Mesenchymal stem cell (in vitro differentiated cells and primary cell): ENCODE data around the gene TENM4.
A peak's percentile ranks its signal among the peaks of the same experiment; 100 is the strongest.

Source experiments
- DNase-seq: peaks from one replicate; pipeline ENCODE4 v3.0.0-alpha.2; 2013
- H2AFZ ChIP-seq: one replicate; pipeline ENCODE4 v1.6.1; 2013; ENCODE audit warnings: low read depth, mild to moderate bottlenecking, control low read depth, inconsistent platforms, low read length, moderate library complexity
- H2AK5ac ChIP-seq: 2 replicates; pipeline ENCODE4 v1.6.1; 2013; ENCODE audit warnings: low read length, moderate library complexity, mild to moderate bottlenecking, inconsistent platforms; ENCODE audit not compliant: severe bottlenecking
- H2BK120ac ChIP-seq: one replicate; pipeline ENCODE4 v1.6.1; 2013; ENCODE audit warnings: low read depth, mild to moderate bottlenecking, inconsistent platforms, low read length, moderate library complexity
- H2BK12ac ChIP-seq, 2 experiments: one replicate each; pipeline ENCODE4 v1.6.1; 2013; ENCODE audit warnings: inconsistent platforms in 2 of 2, low read length in 2 of 2, mild to moderate bottlenecking in 2 of 2, moderate library complexity in 2 of 2, control low read depth in 1 of 2
- H2BK15ac ChIP-seq: one replicate; pipeline ENCODE4 v1.6.1; 2013; ENCODE audit warnings: mild to moderate bottlenecking, low read depth, inconsistent platforms; ENCODE audit not compliant: poor library complexity, severe bottlenecking
- H2BK5ac ChIP-seq: 2 replicates; pipeline ENCODE4 v1.6.1; 2013; ENCODE audit warnings: low read depth, mild to moderate bottlenecking, low read length, control low read depth, inconsistent platforms; ENCODE audit not compliant: poor library complexity, severe bottlenecking
- H3K14ac ChIP-seq, 2 experiments: one replicate each; pipeline ENCODE4 v1.6.1; 2013; ENCODE audit warnings: inconsistent platforms in 2 of 2, low read length in 2 of 2, control low read depth in 1 of 2, mild to moderate bottlenecking in 1 of 2, moderate library complexity in 1 of 2
- H3K18ac ChIP-seq, 2 experiments: one replicate each; pipeline ENCODE4 v1.6.1; 2013; ENCODE audit warnings: inconsistent platforms in 2 of 2, low read length in 2 of 2, control low read depth in 1 of 2, low read depth in 1 of 2, mild to moderate bottlenecking in 1 of 2
- H3K23ac ChIP-seq, 2 experiments: one replicate each; pipeline ENCODE4 v1.6.1; 2013; ENCODE audit warnings: inconsistent platforms in 2 of 2, low read length in 2 of 2, mild to moderate bottlenecking in 2 of 2, moderate library complexity in 2 of 2, control low read depth in 1 of 2
- H3K27ac ChIP-seq: 2 replicates; pipeline ENCODE4 v1.5.1; 2013; ENCODE audit warnings: mild to moderate bottlenecking, moderate library complexity, low read length, control low read depth, inconsistent platforms; ENCODE audit not compliant: poor library complexity, severe bottlenecking
- H3K27me3 ChIP-seq, 2 experiments: 2 replicates each; pipeline versions ENCODE4 v1.6.1 to v1.7.0; 2013; ENCODE audit warnings: low read length in 2 of 2, mild to moderate bottlenecking in 2 of 2, moderate library complexity in 2 of 2, control low read depth in 1 of 2, inconsistent platforms in 1 of 2; ENCODE audit not compliant: control insufficient read depth in 1 of 2, insufficient read depth in 1 of 2
- H3K36me3 ChIP-seq, 2 experiments: 2 replicates each; pipeline versions ENCODE4 v1.6.1 to v1.7.0; 2013; ENCODE audit warnings: low read length in 2 of 2, control low read depth in 1 of 2, inconsistent platforms in 1 of 2, low read depth in 1 of 2, mild to moderate bottlenecking in 1 of 2; ENCODE audit not compliant: insufficient read depth in 2 of 2, control insufficient read depth in 1 of 2
- H3K4ac ChIP-seq, 2 experiments: one replicate each; pipeline ENCODE4 v1.6.1; 2013; ENCODE audit warnings: inconsistent platforms in 2 of 2, low read length in 2 of 2, mild to moderate bottlenecking in 2 of 2, moderate library complexity in 2 of 2, control low read depth in 1 of 2, low read depth in 1 of 2
- H3K4me1 ChIP-seq: 2 replicates; pipeline ENCODE4 v1.6.1; 2013; ENCODE audit warnings: low read depth, low read length, control low read depth; ENCODE audit not compliant: control insufficient read depth, insufficient read depth
- H3K4me2 ChIP-seq: 2 replicates; pipeline ENCODE4 v1.6.1; 2013; ENCODE audit warnings: low read length, mild to moderate bottlenecking, inconsistent platforms; ENCODE audit not compliant: poor library complexity, severe bottlenecking
- H3K4me3 ChIP-seq, 2 experiments: 2 replicates each; pipeline versions ENCODE4 v1.5.1 to v1.7.0; 2013; ENCODE audit warnings: low read length in 2 of 2, mild to moderate bottlenecking in 2 of 2, control low read depth in 1 of 2, low read depth in 1 of 2; ENCODE audit not compliant: insufficient read depth in 1 of 2
- H3K79me1 ChIP-seq: replicated peaks from 2 replicates; pipeline ENCODE4 v1.6.1; 2013; ENCODE audit warnings: mild to moderate bottlenecking, control low read depth, low read length, inconsistent platforms; ENCODE audit not compliant: poor library complexity, severe bottlenecking
- H3K9ac ChIP-seq: 2 replicates; pipeline ENCODE4 v1.7.0; 2013; ENCODE audit warnings: mild to moderate bottlenecking, low read length, moderate library complexity
- H3K9me3 ChIP-seq: 2 replicates; pipeline ENCODE4 v1.7.0; 2013; ENCODE audit warnings: mild to moderate bottlenecking, low read length; ENCODE audit not compliant: control insufficient read depth
- H4K8ac ChIP-seq: one replicate; pipeline ENCODE4 v1.6.1; 2013; ENCODE audit warnings: inconsistent platforms, mild to moderate bottlenecking, low read length, moderate library complexity
- H4K91ac ChIP-seq: one replicate; pipeline ENCODE4 v1.6.1; 2013; ENCODE audit warnings: mild to moderate bottlenecking, low read length, inconsistent platforms
- WGBS: methylation state at CpG from one replicate; pipeline ENCODE4 v1.1.7; 2013; ENCODE audit warnings: mixed read lengths; 5-methylcytosine and 5-hydroxymethylcytosine counted together

The TENM4 gene

GRCh38 chr11:79060081-79060953 lies 380.5 kb downstream of the TENM4 start:
- no peak overlapping the region for H4K91ac ChIP-seq

GRCh38 chr11:79059141-79059540 lies 381.7 kb downstream of the TENM4 start:
- no peak overlapping the region for H3K4me2 ChIP-seq
- no peak overlapping the region for H4K8ac ChIP-seq
- DNase-seq, result no peak
- H3K9ac ChIP-seq, result no peak overlapping the region
- H3K4me1 ChIP-seq, result peaks cover 18% of the 10 kb centered on the region
- H3K79me1 ChIP-seq, result no peaks in the 10 kb centered on the region
- H3K27me3 ChIP-seq, result no peaks in the 10 kb centered on the region
- 98% methylated on average over 2 of the region's 4 CpGs for WGBS
- no peak overlapping the region for H3K4me3 ChIP-seq
- no peak overlapping the region for H2BK15ac ChIP-seq
- H2BK5ac ChIP-seq, result no peak overlapping the region
- H2AK5ac ChIP-seq, result no peak overlapping the region
- no peak overlapping the region for H3K23ac ChIP-seq
- H3K18ac ChIP-seq, result no peak overlapping the region
- H3K9me3 ChIP-seq, result no peaks in the 10 kb centered on the region
- H4K91ac ChIP-seq, result no peak overlapping the region
- H2BK12ac ChIP-seq, result no peak overlapping the region
- H3K14ac ChIP-seq, result no peak overlapping the region
- no peaks in the 10 kb centered on the region for H3K36me3 ChIP-seq
- no peak overlapping the region for H3K27ac ChIP-seq
- no peak overlapping the region for H2BK120ac ChIP-seq
- no peak overlapping the region for H3K4ac ChIP-seq
- H2AFZ ChIP-seq, result no peak overlapping the region

More at GRCh38 chr11:79060081-79060953, 380.5 kb downstream of the TENM4 start:
- no peak overlapping the region for H2BK120ac ChIP-seq
- no peak overlapping the region for H3K23ac ChIP-seq
- no peak overlapping the region for H2BK12ac ChIP-seq
- WGBS, result 63% methylated on average over 6 of the region's 9 CpGs
- H3K4me2 ChIP-seq, result no peak overlapping the region
- H3K4me1 ChIP-seq, result peaks cover 24% of the 10 kb centered on the region
- DNase-seq, result no peak
- H3K27ac ChIP-seq, result no peak overlapping the region
- no peaks in the 10 kb centered on the region for H3K27me3 ChIP-seq
- H3K9me3 ChIP-seq, result no peaks in the 10 kb centered on the region
- no peak overlapping the region for H3K18ac ChIP-seq
- no peak overlapping the region for H3K9ac ChIP-seq
- H3K79me1 ChIP-seq, result no peaks in the 10 kb centered on the region
- H3K14ac ChIP-seq, result no peak overlapping the region
- H3K4me3 ChIP-seq, result no peak overlapping the region
- H2AK5ac ChIP-seq, result no peak overlapping the region
- H2BK15ac ChIP-seq, result no peak overlapping the region
- H3K36me3 ChIP-seq, result no peaks in the 10 kb centered on the region
- H2AFZ ChIP-seq, result no peak overlapping the region
- H3K4ac ChIP-seq, result no peak overlapping the region
- H4K8ac ChIP-seq, result no peak overlapping the region
- H2BK5ac ChIP-seq, result no peak overlapping the region

GRCh38 chr11:79055856-79056631 lies 384.8 kb downstream of the TENM4 start:
- WGBS, result 88% methylated on average over 8 of the region's 8 CpGs
- Histone ChIP-seq H4K8ac (no peak overlapping the region), H3K9ac (peak overlapping the region; percentile 34)

GRCh38 chr11:79054636-79055035 lies 386.2 kb downstream of the TENM4 start:
- Histone ChIP-seq H4K8ac (no peak overlapping the region), H2BK5ac (no peak overlapping the region)

More at GRCh38 chr11:79055856-79056631, 384.8 kb downstream of the TENM4 start:
- H2BK15ac ChIP-seq, result no peak overlapping the region
- no peak overlapping the region for H3K27ac ChIP-seq
- no peak overlapping the region for H4K91ac ChIP-seq
- no peaks in the 10 kb centered on the region for H3K79me1 ChIP-seq
- H3K4me3 ChIP-seq, result peak overlapping the region in 1 of 2 experiments; percentile 39
- no peak overlapping the region for H2BK12ac ChIP-seq
- no peak overlapping the region for H3K14ac ChIP-seq
- H3K36me3 ChIP-seq, result no peaks in the 10 kb centered on the region
- peaks cover 7% of the 10 kb centered on the region for H3K4me1 ChIP-seq
- no peak overlapping the region for H3K4me2 ChIP-seq
- no peaks in the 10 kb centered on the region for H3K9me3 ChIP-seq
- no peak overlapping the region for H3K23ac ChIP-seq
- no peak overlapping the region for H2BK5ac ChIP-seq
- H3K4ac ChIP-seq, result no peak overlapping the region
- H3K18ac ChIP-seq, result no peak overlapping the region
- H2AK5ac ChIP-seq, result no peak overlapping the region
- H2BK120ac ChIP-seq, result no peak overlapping the region
- no peak overlapping the region for H2AFZ ChIP-seq
- no peak for DNase-seq
- H3K27me3 ChIP-seq, result no peaks in the 10 kb centered on the region

More at GRCh38 chr11:79054636-79055035, 386.2 kb downstream of the TENM4 start:
- Histone ChIP-seq H3K4me3 (no peak overlapping the region), H2AFZ (no peak overlapping the region), H3K14ac (no peak overlapping the region), H2BK12ac (no peak overlapping the region), H3K4me2 (no peak overlapping the region), H3K9ac (no peak overlapping the region), H3K9me3 (no peaks in the 10 kb centered on the region), H3K23ac (no peak overlapping the region), H2BK15ac (no peak overlapping the region), H3K79me1 (no peaks in the 10 kb centered on the region), H3K18ac (no peak overlapping the region), H3K27ac (no peak overlapping the region), H3K27me3 (no peaks in the 10 kb centered on the region), H2AK5ac (no peak overlapping the region), H3K4ac (no peak overlapping the region), H3K4me1 (peaks cover under 1% of the 10 kb centered on the region), H4K91ac (no peak overlapping the region), H2BK120ac (no peak overlapping the region), H3K36me3 (no peaks in the 10 kb centered on the region)
- WGBS, result 40% methylated on average over 3 of the region's 3 CpGs
- no peak for DNase-seq
